H54 (cell line): ENCODE results near the gene GMDS.

Experiments
- DNase-seq: peaks from one replicate; pipeline ENCODE4 v3.0.0; 2011; ENCODE audit warnings: low spot score, mixed read lengths; ENCODE audit not compliant: insufficient read length
- FAIRE-seq: peaks from 3 replicates; lab custom pipeline; 2011; peaks lifted over from hg19 to GRCh38; lab: Jason Lieb, UNC
- POLR2A ChIP-seq: IDR thresholded peaks from 2 replicates; pipeline ENCODE4 v1.6.1; 2011; ENCODE audit warnings: low read depth, mild to moderate bottlenecking, low read length

The GMDS gene

DNA sequence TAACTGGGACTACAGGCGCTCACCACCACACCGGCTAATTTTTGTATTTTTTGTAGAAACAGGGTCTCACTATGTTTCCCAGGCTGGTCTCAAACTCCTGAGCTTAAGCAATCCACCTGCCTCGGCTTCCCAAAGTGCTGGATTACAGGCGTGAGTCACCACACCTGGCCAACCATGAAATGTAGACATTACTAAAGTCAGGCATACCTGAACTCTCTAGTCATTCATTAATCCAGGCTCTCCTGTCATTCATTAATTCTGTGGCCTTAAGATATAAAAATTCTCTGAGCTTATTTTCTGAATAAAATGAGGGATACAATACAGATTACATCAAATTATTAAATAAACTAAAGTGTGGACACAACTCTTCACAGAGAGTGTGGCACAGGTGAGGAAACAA is 159.7 kb downstream of the GMDS start:
- DNase-seq = no peak
- FAIRE-seq = no peak
- no peak for TF ChIP-seq POLR2A

GRCh38 chr6:2081155-2082138 is 164.0 kb downstream of the GMDS start:
- DNase-seq = no peak
- no peak for FAIRE-seq
- TF ChIP-seq POLR2A = no peak

GRCh38 chr6:2078888-2079287 is 166.5 kb downstream of the GMDS start:
- no peak for TF ChIP-seq POLR2A
- no peak for DNase-seq
- FAIRE-seq = no peak

DNA sequence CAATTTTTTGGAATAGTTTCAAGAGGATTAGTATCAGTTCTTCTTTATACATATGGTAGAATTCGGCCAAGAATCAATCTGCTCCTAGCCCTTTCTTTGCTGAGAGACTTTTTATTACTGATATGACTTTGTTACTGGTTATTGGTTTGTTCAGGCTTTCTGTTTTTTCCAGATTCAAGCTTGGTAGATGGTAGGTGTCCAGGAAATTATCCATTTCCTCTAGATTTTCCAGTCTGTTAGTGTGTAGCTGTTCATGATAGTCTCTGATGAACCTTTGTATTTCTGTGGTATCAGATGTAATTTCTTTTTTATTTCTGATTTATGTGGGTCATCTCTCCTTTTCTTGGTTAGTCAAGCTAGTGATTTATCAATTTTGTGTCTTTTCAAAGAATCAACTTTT is 167.6 kb downstream of the GMDS start:
- FAIRE-seq = no peak
- no peak for DNase-seq
- TF ChIP-seq POLR2A = no peak

GRCh38 chr6:2073476-2073875 is 171.9 kb downstream of the GMDS start:
- peak; percentile 45 for FAIRE-seq
- no peak for DNase-seq
- no peak for TF ChIP-seq POLR2A

DNA sequence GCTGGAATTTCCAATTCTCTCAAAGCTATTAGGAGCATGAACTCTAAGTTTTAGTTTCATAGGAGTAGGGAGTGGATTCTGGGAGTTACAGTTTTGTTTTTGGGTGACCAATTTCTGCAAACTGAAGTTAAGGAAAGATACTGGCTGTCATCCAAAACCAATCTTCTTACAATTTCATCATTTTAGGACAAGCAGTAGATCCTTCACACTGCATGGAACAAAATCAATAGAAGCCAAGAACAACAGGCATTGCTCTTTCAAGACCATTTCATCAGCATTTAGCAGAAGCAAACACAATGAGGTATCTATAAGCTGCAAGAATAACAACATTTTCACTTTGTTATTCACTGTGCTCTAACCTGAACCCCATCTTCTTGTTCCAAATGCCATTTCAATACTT is 173.0 kb downstream of the GMDS start:
- DNase-seq (no peak), FAIRE-seq (no peak)
- no peak for TF ChIP-seq POLR2A

DNA sequence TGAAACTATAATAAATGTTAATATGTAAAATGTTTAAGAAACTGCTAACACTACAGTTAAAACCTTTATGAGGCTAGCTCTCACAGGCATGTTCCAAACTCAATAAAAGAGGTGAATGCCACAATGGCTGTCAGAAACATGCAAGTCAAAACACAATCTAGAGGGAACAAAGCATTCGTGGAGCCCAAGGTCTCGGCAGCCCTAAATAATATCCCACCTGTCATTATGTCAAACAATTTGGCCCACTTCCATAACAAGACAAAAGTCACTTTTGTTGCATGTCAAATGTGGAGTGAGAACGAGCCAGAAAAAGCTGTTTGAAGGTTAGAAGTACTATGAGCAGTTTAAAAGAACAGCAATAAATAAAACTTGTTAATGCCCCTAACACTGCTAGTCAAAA is 181.9 kb downstream of the GMDS start:
- DNase-seq (no peak), FAIRE-seq (no peak)
- no peak for TF ChIP-seq POLR2A

- TF ChIP-seq POLR2A = no peak
- no peak for DNase-seq
Observed at GRCh38 chr6:2061880-2062279, 183.5 kb downstream of the GMDS start.

GRCh38 chr6:2055911-2056310 is 189.5 kb downstream of the GMDS start:
- no peak for FAIRE-seq
- TF ChIP-seq POLR2A = no peak

More at GRCh38 chr6:2061880-2062279, 183.5 kb downstream of the GMDS start:
- no peak for FAIRE-seq

DNA sequence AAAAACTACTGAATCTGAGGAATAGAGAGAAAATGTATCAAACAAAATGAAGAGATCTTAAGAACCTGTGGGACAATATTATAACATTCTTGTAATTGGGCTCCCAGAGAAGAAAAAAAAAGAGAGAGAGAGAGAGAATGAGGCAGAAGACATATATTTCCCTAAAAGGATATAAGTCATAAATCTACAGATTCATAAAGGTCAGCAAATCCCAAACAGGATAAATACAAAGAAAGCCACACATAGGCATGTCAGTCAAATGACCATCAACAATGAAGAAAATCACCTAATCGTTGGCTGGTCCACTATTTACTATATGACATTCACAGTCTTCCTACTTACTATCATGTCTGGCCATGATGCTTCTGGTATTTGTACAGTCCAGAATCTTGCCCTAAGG is 190.3 kb downstream of the GMDS start:
- DNase-seq (no peak), FAIRE-seq (peak; percentile 48)
- TF ChIP-seq POLR2A = no peak

More at GRCh38 chr6:2055911-2056310, 189.5 kb downstream of the GMDS start:
- no peak for DNase-seq

DNA sequence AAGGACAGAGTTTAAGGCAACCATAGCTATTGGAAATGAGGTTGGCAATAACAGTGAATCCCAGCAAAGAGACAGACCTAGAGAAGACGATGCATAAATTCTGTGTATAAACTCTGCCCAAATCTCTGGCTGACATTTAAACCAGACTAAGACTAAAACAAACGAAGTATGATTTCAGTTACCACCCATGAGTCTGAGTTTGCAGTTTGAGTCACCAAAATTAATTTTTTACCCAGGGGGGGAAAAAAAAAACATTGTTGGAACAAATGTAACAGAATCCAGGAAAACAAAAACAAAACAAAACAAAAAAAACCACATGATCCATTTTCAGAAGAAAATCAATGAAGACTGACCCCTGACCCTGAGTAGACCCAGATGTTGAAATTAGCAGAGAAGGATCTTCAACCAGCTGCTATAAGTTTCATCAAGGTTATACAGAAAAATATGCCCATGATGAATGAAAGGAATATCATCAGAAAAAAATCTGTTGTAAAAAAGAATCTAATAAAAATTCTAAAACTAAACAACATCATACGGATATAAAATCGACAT is 190.8 kb downstream of the GMDS start:
- no peak for TF ChIP-seq POLR2A
- FAIRE-seq (peak; percentile 15), DNase-seq (no peak)

GRCh38 chr6:2053691-2054090 is 191.7 kb downstream of the GMDS start:
- no peak for FAIRE-seq
- DNase-seq = no peak
- TF ChIP-seq POLR2A = no peak

GRCh38 chr6:2047855-2048254 is 197.6 kb downstream of the GMDS start:
- TF ChIP-seq POLR2A = no peak
- DNase-seq (no peak), FAIRE-seq (no peak)

DNA sequence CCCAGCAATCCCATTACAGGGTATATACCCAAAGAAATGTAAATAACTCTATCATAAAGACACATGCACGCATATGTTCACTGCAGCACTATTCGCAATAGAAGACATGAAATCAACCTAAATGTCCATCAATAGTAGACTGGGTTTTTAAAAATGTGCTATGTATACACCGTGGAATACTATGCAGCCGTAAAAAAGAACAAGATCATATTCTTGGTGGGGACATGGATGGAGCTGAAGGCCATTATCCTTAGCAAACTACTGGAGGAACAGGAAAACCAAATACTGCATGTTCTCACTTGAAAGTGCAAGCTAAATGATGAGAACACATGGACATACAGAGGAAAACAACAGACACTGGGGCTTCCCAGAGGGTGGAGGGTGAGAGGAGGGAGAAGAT is 201.2 kb downstream of the GMDS start:
- DNase-seq = no peak
- no peak for TF ChIP-seq POLR2A
- no peak for FAIRE-seq
